HCT116 (cell line): ENCODE results near the gene FSD1. TPM values are rescaled to one million over a fixed set of nuclear protein-coding genes. Genes with fewer than 3 reads are reported as not detected.

Source experiments
- ATAC-seq: fragments of 200-7000 bp; cut with Tn5 transposase; 2 replicates; pipeline ENCODE4 v1.9.1; 2020; ENCODE audit warnings: mild to moderate bottlenecking, moderate library complexity
- BruUV-seq: library from RNA; stranded (reverse); fragments of 400-500 nt; replicated peaks from 2 replicates; lab custom pipeline; 2021; lab: Mats Ljungman, UMichigan
- CTCF ChIA-PET: fragments of 300-600 bp; sonication (Branson Sonifier 250); formaldehyde crosslinking; loops from one replicate; lab custom pipeline; 2021; ENCODE audit warnings: antibody characterized with exemption; lab: Charles Lee
- POLR2A ChIA-PET: fragments of 300-600, 350-600 bp; sonication (Branson Sonifier 250); formaldehyde crosslinking; loops from one replicate; lab custom pipeline; 2021; ENCODE audit warnings: antibody characterized with exemption; lab: Charles Lee
- RAD21 ChIA-PET, 2 experiments: fragments of 300-600 bp; sonication (Branson Sonifier 250); formaldehyde crosslinking; loops; one replicate each; lab custom pipeline; 2023; ENCODE audit warnings: low total read pairs in 2 of 2; ENCODE audit not compliant: uncharacterized antibody in 2 of 2, unreplicated experiment in 2 of 2, low non-redundant PET in 1 of 2; lab: Charles Lee
- DNase-seq: peaks from one replicate; pipeline ENCODE4 v3.0.0-alpha.2; 2010; ENCODE audit warnings: low read depth, low spot score
- H2AFZ ChIP-seq: fragments of 200-600 bp; shearing (Covaris generic), sonication (generic); 2 replicates; pipeline ENCODE4 v1.6.1; 2017; ENCODE audit warnings: low read depth, mixed run types, mixed read lengths, antibody characterized with exemption, low read length; ENCODE audit not compliant: poor library complexity, severe bottlenecking
- H3K27ac ChIP-seq: 2 replicates; pipeline ENCODE4 v1.5.1; 2012; ENCODE audit warnings: low read depth, low read length
- H3K27me3 ChIP-seq: fragments of 200-600 bp; sonication (generic); 2 replicates; pipeline ENCODE4 v1.6.1; 2016; ENCODE audit warnings: mixed run types, low read length, mixed read lengths; ENCODE audit not compliant: insufficient read depth
- H3K36me3 ChIP-seq, 2 experiments: fragments of 200-500 bp in 1 of 2; fragments of 200-600 bp in 1 of 2; sonication (Bioruptor generic) in 1 of 2; sonication (generic) in 1 of 2; 2 replicates each; pipeline versions ENCODE4 v1.5.1 to v1.6.1; 2014 to 2016; ENCODE audit warnings: low read length in 2 of 2, inconsistent platforms in 1 of 2, mixed read lengths in 1 of 2, mixed run types in 1 of 2; ENCODE audit not compliant: insufficient read depth in 2 of 2, control insufficient read depth in 1 of 2
- H3K4me1 ChIP-seq, 2 experiments: fragments of 200-600 bp in 1 of 2; sonication (generic) in 1 of 2; 2 replicates each; pipeline versions ENCODE4 v1.5.1 to v1.6.1; 2012 to 2017; ENCODE audit warnings: low read length in 2 of 2, inconsistent platforms in 1 of 2, mild to moderate bottlenecking in 1 of 2, mixed read lengths in 1 of 2, mixed run types in 1 of 2, moderate library complexity in 1 of 2; ENCODE audit not compliant: insufficient read depth in 2 of 2, control insufficient read depth in 1 of 2
- H3K4me2 ChIP-seq: fragments of 200-600 bp; sonication (generic); 2 replicates; pipeline ENCODE4 v1.6.1; 2017; ENCODE audit warnings: mixed run types, low read length, mixed read lengths
- H3K4me3 ChIP-seq, 2 experiments: fragments of 200-600 bp in 1 of 2; sonication (generic) in 1 of 2; replicated peaks in 1 of 2; 2 replicates each; pipeline ENCODE4 v1.5.1; 2011 to 2016; ENCODE audit warnings: low read length in 2 of 2, control low read depth in 1 of 2, low read depth in 1 of 2, mild to moderate bottlenecking in 1 of 2, mixed read lengths in 1 of 2, mixed run types in 1 of 2
- H3K79me2 ChIP-seq: fragments of 200-600 bp; sonication (generic); 2 replicates; pipeline ENCODE4 v1.6.1; 2017; ENCODE audit warnings: mild to moderate bottlenecking, mixed run types, low read length, moderate library complexity, mixed read lengths; ENCODE audit not compliant: insufficient read depth
- H3K9ac ChIP-seq: fragments of 200-600 bp; sonication (generic); 2 replicates; pipeline ENCODE4 v1.6.1; 2016; ENCODE audit warnings: low read length, mixed read lengths
- H3K9me2 ChIP-seq: fragments of 200-600 bp; sonication (generic), shearing (Covaris generic); 2 replicates; pipeline ENCODE4 v1.6.1; 2017; ENCODE audit warnings: mixed run types, mild to moderate bottlenecking, moderate library complexity; ENCODE audit not compliant: insufficient read depth
- H3K9me3 ChIP-seq, 2 experiments: fragments of 200-500 bp in 1 of 2; fragments of 200-600 bp in 1 of 2; sonication (Bioruptor generic) in 1 of 2; sonication (generic) in 1 of 2; 2 replicates each; pipeline ENCODE4 v1.6.1; 2014 to 2017; ENCODE audit warnings: low read length in 2 of 2, mixed read lengths in 2 of 2, inconsistent platforms in 1 of 2, low read depth in 1 of 2, mild to moderate bottlenecking in 1 of 2, mixed run types in 1 of 2, moderate library complexity in 1 of 2; ENCODE audit not compliant: control insufficient read depth in 1 of 2, insufficient read depth in 1 of 2
- H4K20me1 ChIP-seq: fragments of 200-600 bp; sonication (generic), shearing (Covaris generic); 2 replicates; pipeline ENCODE4 v1.6.1; 2017; ENCODE audit warnings: mixed run types, mild to moderate bottlenecking, moderate library complexity; ENCODE audit not compliant: insufficient read depth
- CTCF ChIP-seq, 3 experiments: fragments of 200-600 bp in 1 of 3; sonication (generic) in 1 of 3; IDR thresholded peaks in 2 of 3; conservative IDR thresholded peaks in 1 of 3; 2 replicates each; pipeline ENCODE4 v1.5.1; 2012 to 2017; ENCODE audit warnings: low read depth in 2 of 3, low read length in 2 of 3, antibody characterized with exemption in 1 of 3, borderline replicate concordance in 1 of 3, control low read depth in 1 of 3, mild to moderate bottlenecking in 1 of 3, mixed read lengths in 1 of 3, mixed run types in 1 of 3, moderate library complexity in 1 of 3; ENCODE audit not compliant: insufficient read depth in 1 of 3
- ELF1 ChIP-seq: IDR thresholded peaks from 2 replicates; pipeline ENCODE4 v1.6.1; 2012; ENCODE audit warnings: low read depth, borderline replicate concordance
- EZH2 ChIP-seq: fragments of 200-600 bp; sonication (generic); IDR thresholded peaks from 2 replicates; pipeline ENCODE4 v1.6.1; 2017; ENCODE audit warnings: antibody characterized with exemption, mixed run types
- EZH2phosphoT487 ChIP-seq: fragments of 200-600 bp; IDR thresholded peaks from 2 replicates; pipeline ENCODE4 v1.6.1; 2018; ENCODE audit warnings: antibody characterized with exemption, borderline replicate concordance
- JUND ChIP-seq: IDR thresholded peaks from 2 replicates; pipeline ENCODE4 v1.6.1; 2012
- POLR2AphosphoS5 ChIP-seq: IDR thresholded peaks from 2 replicates; pipeline ENCODE4 v1.6.1; 2011; ENCODE audit warnings: mild to moderate bottlenecking, low read depth, low read length, moderate library complexity
- RAD21 ChIP-seq: IDR thresholded peaks from 2 replicates; pipeline ENCODE4 v1.6.1; 2012; ENCODE audit warnings: low read depth, mild to moderate bottlenecking
- SP1 ChIP-seq: IDR thresholded peaks from 2 replicates; pipeline ENCODE4 v1.6.1; 2012; ENCODE audit warnings: low read depth
- YY1 ChIP-seq: IDR thresholded peaks from 2 replicates; pipeline ENCODE4 v1.6.1; 2011; ENCODE audit warnings: low read length, low read depth, moderate library complexity, mild to moderate bottlenecking; ENCODE audit not compliant: insufficient replicate concordance; ENCODE audit errors: extremely low read depth
- intact Hi-C: fragments of 100-400 bp; cut with micrococcal nuclease; formaldehyde crosslinking; loops from 2 replicates; pipeline ENCODE4 v1.10.0; 2022
- total RNA-seq: library from RNA; stranded (reverse); gene quantifications from one replicate; pipeline ENCODE4 v1.2.1, GENCODE V29; 2021; ENCODE audit not compliant: unreplicated experiment

Gene FSD1
- total RNA-seq, 1 experiment from 2014 or later: 20.1 TPM

GRCh38 chr19:4322942-4323665 lies 18.7 kb downstream of the FSD1 start:
- POLR2A ChIA-PET: interaction anchor here (2.8 kb wide), 1 partner anchor 20 kb away, joined by 11 read pairs; the partner anchor contains the start of gene MPND

GRCh38 chr19:4323692-4324091 lies 19.3 kb downstream of the FSD1 start:
- Histone ChIP-seq H3K4me3 (no peak overlapping the region), H3K9ac (no peak overlapping the region), H3K27ac (no peak overlapping the region), H3K4me2 (no peak overlapping the region), H3K36me3 (no peaks in the 10 kb centered on the region), H3K4me1 (peaks cover 7 to 14% of the 10 kb centered on the region in 2 experiments), H3K9me2 (no peaks in the 10 kb centered on the region), H4K20me1 (no peaks in the 10 kb centered on the region), H2AFZ (no peak overlapping the region), H3K27me3 (no peaks in the 10 kb centered on the region), H3K79me2 (no peaks in the 10 kb centered on the region; the same call in 1 of the 2 replicates), H3K9me3 (no peaks in the 10 kb centered on the region)
- POLR2A ChIA-PET: no interaction called here
- CTCF ChIA-PET: interaction anchor here (0.6 kb wide), 1 partner anchor 8 kb away, joined by 4 read pairs; no protein-coding TSS in a partner anchor
- ATAC-seq: no peak
- intact Hi-C loops: no loop called here
- TF ChIP-seq EZH2phosphoT487: no peak
- no peak for TF ChIP-seq ELF1
- TF ChIP-seq EZH2: no peak
- TF ChIP-seq SP1: no peak
- TF ChIP-seq JUND: no peak
- TF ChIP-seq CTCF (IDR thresholded peaks at IDR 0.05 in 2 of 3, conservative IDR thresholded peaks at IDR 0.05 in 1 of 3; ENCODE audit: borderline replicate concordance in 1 of 3, insufficient read depth in 1 of 3, low read depth in 2 of 3, low read length in 2 of 3): no peak
- TF ChIP-seq RAD21: no peak
- no peak for TF ChIP-seq POLR2AphosphoS5
- TF ChIP-seq YY1: no peak
- RAD21 ChIA-PET: no interaction called here
- no peak for DNase-seq
- BruUV-seq: no TSS peak

More at GRCh38 chr19:4322942-4323665, 18.7 kb downstream of the FSD1 start:
- BruUV-seq: no TSS peak
- ChIA-PET CTCF (interaction anchor here (0.6 kb wide), 1 partner anchor 7 kb away, joined by 4 read pairs; no protein-coding TSS in a partner anchor), RAD21 (no interaction called here)
- peaks cover 7 to 11% of the 10 kb centered on the region in 2 experiments for H3K4me1 ChIP-seq
- no peaks in the 10 kb centered on the region for H3K27me3 ChIP-seq
- H3K9me3 ChIP-seq: no peaks in the 10 kb centered on the region
- H3K9me2 ChIP-seq: no peaks in the 10 kb centered on the region
- no peak overlapping the region for H3K9ac ChIP-seq
- H3K79me2 ChIP-seq: no peaks in the 10 kb centered on the region
- TF ChIP-seq EZH2: no peak
- intact Hi-C loops: no loop called here
- no peak for ATAC-seq
- H3K27ac ChIP-seq: no peak overlapping the region
- no peak for DNase-seq
- H2AFZ ChIP-seq: no peak overlapping the region
- no peaks in the 10 kb centered on the region for H4K20me1 ChIP-seq
- H3K4me3 ChIP-seq: no peak overlapping the region
- H3K4me2 ChIP-seq: no peak overlapping the region
- H3K36me3 ChIP-seq: no peaks in the 10 kb centered on the region
